Skeletal muscle tissue (tissue), 4 donors: ENCODE measurements around the gene ASNS. TPM values are rescaled to one million over a fixed set of nuclear protein-coding genes. Genes with fewer than 3 reads are reported as not detected.
"Not testable (repeated sequence)": the region's sequence is repeated elsewhere in the genome, so short reads cannot be mapped to it uniquely, and the experiment has no call there.

Experiments
- H3K27ac ChIP-seq: one replicate; pipeline ENCODE4 v1.7.0; 2013; ENCODE audit warnings: mild to moderate bottlenecking, low read depth, low read length, inconsistent platforms
- H3K27me3 ChIP-seq, 3 donors: one replicate each; pipeline ENCODE4 v1.7.0; 2013; ENCODE audit warnings: low read length in 3 of 3; ENCODE audit not compliant: control insufficient read depth in 3 of 3, insufficient read depth in 3 of 3
- H3K36me3 ChIP-seq, 3 donors: one replicate each; pipeline ENCODE4 v1.7.0; 2013; ENCODE audit warnings: low read length in 3 of 3; ENCODE audit not compliant: control insufficient read depth in 3 of 3, insufficient read depth in 3 of 3
- H3K4me1 ChIP-seq, 3 donors: one replicate each; pipeline ENCODE4 v1.7.0; 2013; ENCODE audit warnings: low read length in 3 of 3, mild to moderate bottlenecking in 3 of 3; ENCODE audit not compliant: control insufficient read depth in 3 of 3, insufficient read depth in 3 of 3
- H3K4me3 ChIP-seq, 3 donors: one replicate each; pipeline ENCODE4 v1.7.0; 2013; ENCODE audit warnings: low read length in 3 of 3
- H3K9ac ChIP-seq, 3 donors: one replicate each; pipeline ENCODE4 v1.7.0; 2013; ENCODE audit warnings: low read length in 3 of 3, mild to moderate bottlenecking in 3 of 3, moderate library complexity in 2 of 3, low read depth in 1 of 3
- H3K9me3 ChIP-seq, 3 donors: one replicate each; pipeline ENCODE4 v1.7.0; 2013; ENCODE audit warnings: low read length in 3 of 3; ENCODE audit not compliant: control insufficient read depth in 3 of 3
- total RNA-seq: library from RNA; depleted of rRNA; stranded (reverse); fragments of >200 nt; gene quantifications from one replicate; pipeline ENCODE4 v1.2.3, GENCODE V29; 2014
- donor health status: Osteomylitis.

The ASNS gene
- total RNA-seq, 1 donor from 2014 or later = 3.7 TPM

- H3K27ac ChIP-seq = no peak overlapping the region
- H3K9ac ChIP-seq = no peak overlapping the region
- H3K27me3 ChIP-seq = no peaks in the 10 kb centered on the region
- H3K4me1 ChIP-seq = peaks cover 10 to 12% (median 11%) of the 10 kb centered on the region in 3 donors
- H3K4me3 ChIP-seq = no peak overlapping the region
- no peaks in the 10 kb centered on the region for H3K9me3 ChIP-seq
- no peaks in the 10 kb centered on the region for H3K36me3 ChIP-seq
Observed at GRCh38 chr7:97868788-97869187, 3.4 kb downstream of the ASNS start.

GRCh38 chr7:97868314-97868713 is 3.9 kb downstream of the ASNS start:
- H3K9me3 ChIP-seq = no peaks in the 10 kb centered on the region
- H3K9ac ChIP-seq = no peak overlapping the region
- H3K4me1 ChIP-seq = peaks cover 10 to 12% (median 11%) of the 10 kb centered on the region in 3 donors
- H3K4me3 ChIP-seq = no peak overlapping the region
- no peak overlapping the region for H3K27ac ChIP-seq
- H3K36me3 ChIP-seq = no peaks in the 10 kb centered on the region
- H3K27me3 ChIP-seq = no peaks in the 10 kb centered on the region

GRCh38 chr7:97865104-97865503 is 7.1 kb downstream of the ASNS start:
- H3K27me3 ChIP-seq = no peaks in the 10 kb centered on the region

GRCh38 chr7:97859606-97860204 is 12.5 kb downstream of the ASNS start:
- H3K9me3 ChIP-seq = no peaks in the 10 kb centered on the region
- H3K4me3 ChIP-seq = no peak overlapping the region
- H3K9ac ChIP-seq = no peak overlapping the region
- peaks cover 0 to 6% (median 0%) of the 10 kb centered on the region in 3 donors for H3K36me3 ChIP-seq
- no peaks in the 10 kb centered on the region for H3K27me3 ChIP-seq
- H3K4me1 ChIP-seq = no peaks in the 10 kb centered on the region
- no peak overlapping the region for H3K27ac ChIP-seq

More at GRCh38 chr7:97865104-97865503, 7.1 kb downstream of the ASNS start:
- no peak overlapping the region for H3K9ac ChIP-seq
- no peak overlapping the region for H3K27ac ChIP-seq
- H3K9me3 ChIP-seq = no peaks in the 10 kb centered on the region
- no peaks in the 10 kb centered on the region for H3K4me1 ChIP-seq
- no peak overlapping the region for H3K4me3 ChIP-seq
- no peaks in the 10 kb centered on the region for H3K36me3 ChIP-seq

- Histone ChIP-seq H3K9ac (no peak overlapping the region), H3K9me3 (no peaks in the 10 kb centered on the region), H3K27me3 (no peaks in the 10 kb centered on the region), H3K27ac (no peak overlapping the region), H3K36me3 (peaks cover 3 to 6% (median 3%) of the 10 kb centered on the region in 3 donors), H3K4me3 (no peak overlapping the region), H3K4me1 (no peaks in the 10 kb centered on the region)
Observed at GRCh38 chr7:97858221-97858620, 14.0 kb downstream of the ASNS start.

- H3K27ac ChIP-seq = no peak overlapping the region
- H3K27me3 ChIP-seq = no peaks in the 10 kb centered on the region
- H3K4me1 ChIP-seq = no peaks in the 10 kb centered on the region
- H3K36me3 ChIP-seq = peaks cover 3 to 6% (median 3%) of the 10 kb centered on the region in 3 donors
- H3K4me3 ChIP-seq = no peak overlapping the region
- no peaks in the 10 kb centered on the region for H3K9me3 ChIP-seq
- H3K9ac ChIP-seq = no peak overlapping the region
Observed at GRCh38 chr7:97857544-97857943, 14.7 kb downstream of the ASNS start.

GRCh38 chr7:97851683-97852082 is 20.5 kb downstream of the ASNS start:
- H3K36me3 ChIP-seq = peaks cover 3 to 6% (median 4%) of the 10 kb centered on the region in 3 donors

GRCh38 chr7:97850262-97851031 is 21.8 kb downstream of the ASNS start:
- H3K9ac ChIP-seq, H3K4me1 ChIP-seq: not testable (repeated sequence)

More at GRCh38 chr7:97851683-97852082, 20.5 kb downstream of the ASNS start:
- no peaks in the 10 kb centered on the region for H3K4me1 ChIP-seq
- no peak overlapping the region for H3K27ac ChIP-seq
- H3K27me3 ChIP-seq = no peaks in the 10 kb centered on the region
- H3K9me3 ChIP-seq = no peaks in the 10 kb centered on the region
- H3K4me3 ChIP-seq = no peak overlapping the region
- H3K9ac ChIP-seq = no peak overlapping the region

GRCh38 chr7:97847791-97848190 is 24.4 kb downstream of the ASNS start:
- Histone ChIP-seq H3K4me3 (no peak overlapping the region), H3K27ac (no peak overlapping the region), H3K27me3 (no peaks in the 10 kb centered on the region), H3K4me1 (no peaks in the 10 kb centered on the region), H3K36me3 (peaks cover 0 to 4% (median 3%) of the 10 kb centered on the region in 3 donors), H3K9me3 (no peaks in the 10 kb centered on the region), H3K9ac (no peak overlapping the region)

More at GRCh38 chr7:97850262-97851031, 21.8 kb downstream of the ASNS start:
- not testable (repeated sequence) for H3K27ac ChIP-seq, H3K27me3 ChIP-seq, H3K4me3 ChIP-seq, H3K36me3 ChIP-seq, H3K9me3 ChIP-seq

- Histone ChIP-seq H3K4me3 (no peak overlapping the region), H3K9me3 (no peaks in the 10 kb centered on the region), H3K9ac (no peak overlapping the region), H3K27ac (no peak overlapping the region), H3K36me3 (peaks cover 0 to 1% (median under 1%) of the 10 kb centered on the region in 3 donors), H3K4me1 (no peaks in the 10 kb centered on the region), H3K27me3 (no peaks in the 10 kb centered on the region)
Observed at GRCh38 chr7:97846945-97847344, 25.3 kb downstream of the ASNS start.
